Hepatocyte (in vitro differentiated cells): ENCODE measurements around the gene CCDC47. TPM values are rescaled to one million over a fixed set of nuclear protein-coding genes. Genes with fewer than 3 reads are reported as not detected.
A peak's percentile ranks its signal among the peaks of the same experiment; 100 is the strongest.

Source experiments
- DNase-seq: peaks from one replicate; pipeline ENCODE4 v3.0.0-alpha.2; 2016; ENCODE audit warnings: low spot score
- H2AFZ ChIP-seq: fragments of 200-600 bp; sonication (generic); 2 replicates; pipeline ENCODE4 v1.6.0; 2016; ENCODE audit warnings: antibody characterized with exemption, mild to moderate bottlenecking
- H3K27ac ChIP-seq: fragments of 200-600 bp; sonication (generic); 2 replicates; pipeline ENCODE4 v1.5.1; 2016; ENCODE audit warnings: mild to moderate bottlenecking
- H3K27me3 ChIP-seq: fragments of 200-600 bp; sonication (generic); 2 replicates; pipeline ENCODE4 v1.6.1; 2016
- H3K36me3 ChIP-seq: fragments of 200-600 bp; sonication (generic); replicated peaks from 2 replicates; pipeline ENCODE4 v1.5.1; 2016; ENCODE audit warnings: low read depth; ENCODE audit not compliant: insufficient read depth
- H3K4me1 ChIP-seq: fragments of 200-600 bp; sonication (generic); 2 replicates; pipeline ENCODE4 v1.5.1; 2016; ENCODE audit warnings: mild to moderate bottlenecking, moderate library complexity; ENCODE audit not compliant: insufficient read depth
- H3K4me2 ChIP-seq: fragments of 200-600 bp; sonication (generic); 2 replicates; pipeline ENCODE4 v1.6.0; 2016
- H3K4me3 ChIP-seq: fragments of 200-600 bp; sonication (generic); 2 replicates; pipeline ENCODE4 v1.5.1; 2016; ENCODE audit warnings: mild to moderate bottlenecking
- H3K79me2 ChIP-seq: fragments of 200-600 bp; sonication (generic); 2 replicates; pipeline ENCODE4 v1.6.0; 2017; ENCODE audit warnings: mild to moderate bottlenecking
- H3K9me2 ChIP-seq: fragments of 200-600 bp; sonication (generic); replicated peaks from 2 replicates; pipeline ENCODE4 v1.6.0; 2017; ENCODE audit warnings: mild to moderate bottlenecking; ENCODE audit not compliant: insufficient read depth
- H3K9me3 ChIP-seq: fragments of 200-600 bp; sonication (generic); 2 replicates; pipeline ENCODE4 v1.5.1; 2016; ENCODE audit warnings: low read depth, mild to moderate bottlenecking
- H4K20me1 ChIP-seq: fragments of 200-600 bp; sonication (generic); 2 replicates; pipeline ENCODE4 v1.6.0; 2016; ENCODE audit warnings: mild to moderate bottlenecking; ENCODE audit not compliant: insufficient read depth, poor library complexity, severe bottlenecking
- EZH2 ChIP-seq: fragments of 200-600 bp; sonication (generic); IDR thresholded peaks from 2 replicates; pipeline ENCODE4 v1.6.1; 2016; ENCODE audit warnings: antibody characterized with exemption, mild to moderate bottlenecking, borderline replicate concordance
- EZH2phosphoT487 ChIP-seq: fragments of 200-600 bp; sonication (generic); IDR thresholded peaks from one replicate; pipeline ENCODE4 v1.6.1; 2018; ENCODE audit warnings: antibody characterized with exemption, mild to moderate bottlenecking, low read depth, moderate library complexity; ENCODE audit not compliant: unreplicated experiment, severe bottlenecking
- WGBS: methylation state at CpG from one replicate; pipeline ENCODE4 v1.1.6; 2016; ENCODE audit warnings: low lambda C conversion rate; ENCODE audit errors: missing lambda C conversion rate; 5-methylcytosine and 5-hydroxymethylcytosine counted together
- polyA plus RNA-seq: library from polyadenylated mRNA; unstranded; fragments of >200 nt; fragmentation: Nextera tagmentation; extraction: Ambion mirVana; gene quantifications from 2 replicates; pipeline ENCODE4 v1.2.1, GENCODE V29; 2016
- total RNA-seq: library from RNA; depleted of rRNA; stranded (reverse); fragments of >200 nt; gene quantifications from 2 replicates; pipeline ENCODE4 v1.2.3, GENCODE V29; 2014
- TF ChIP-seq, protein P1 (sequence below): fragments of 200-600 bp; sonication (generic); IDR thresholded peaks from 2 replicates; pipeline ENCODE4 v1.5.1; 2016; ENCODE audit warnings: antibody characterized with exemption, mild to moderate bottlenecking; ENCODE audit not compliant: poor library complexity

Gene CCDC47
- total and polyA plus RNA-seq, 2 experiments from 2014 or later, result 77.8 to 82.7 TPM

DNA sequence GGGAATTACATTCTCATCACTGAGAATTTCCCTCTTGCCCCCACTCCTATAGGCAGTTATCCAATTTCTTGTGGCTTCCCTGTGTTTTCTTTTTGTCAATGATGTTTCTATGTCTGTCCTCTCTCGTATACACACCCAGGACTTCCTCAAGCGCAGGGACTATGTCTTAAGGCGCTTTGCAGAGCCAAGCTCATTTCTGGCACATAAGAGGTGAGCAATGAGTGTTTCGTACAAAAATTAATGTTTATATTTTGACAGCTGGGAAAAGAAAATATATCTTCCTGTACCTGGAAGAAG lies 1.5 kb upstream of the CCDC47 start:
- Histone ChIP-seq H3K27me3 (no peaks in the 10 kb centered on the region), H3K79me2 (peaks cover 86% of the 10 kb centered on the region), H3K27ac (peak overlapping the region; percentile 96), H3K9me3 (no peaks in the 10 kb centered on the region), H3K4me1 (peaks cover 6% of the 10 kb centered on the region), H4K20me1 (peaks cover 52% of the 10 kb centered on the region), H2AFZ (no peak overlapping the region), H3K9me2 (no peaks in the 10 kb centered on the region), H3K36me3 (no peaks in the 10 kb centered on the region), H3K4me2 (peak overlapping the region; percentile 73), H3K4me3 (peak overlapping the region; percentile 56)
- DNase-seq, result no peak
- WGBS, result 4% methylated on average over 4 of the region's 4 CpGs
- no peak for TF ChIP-seq EZH2
- TF ChIP-seq, protein P1, sequence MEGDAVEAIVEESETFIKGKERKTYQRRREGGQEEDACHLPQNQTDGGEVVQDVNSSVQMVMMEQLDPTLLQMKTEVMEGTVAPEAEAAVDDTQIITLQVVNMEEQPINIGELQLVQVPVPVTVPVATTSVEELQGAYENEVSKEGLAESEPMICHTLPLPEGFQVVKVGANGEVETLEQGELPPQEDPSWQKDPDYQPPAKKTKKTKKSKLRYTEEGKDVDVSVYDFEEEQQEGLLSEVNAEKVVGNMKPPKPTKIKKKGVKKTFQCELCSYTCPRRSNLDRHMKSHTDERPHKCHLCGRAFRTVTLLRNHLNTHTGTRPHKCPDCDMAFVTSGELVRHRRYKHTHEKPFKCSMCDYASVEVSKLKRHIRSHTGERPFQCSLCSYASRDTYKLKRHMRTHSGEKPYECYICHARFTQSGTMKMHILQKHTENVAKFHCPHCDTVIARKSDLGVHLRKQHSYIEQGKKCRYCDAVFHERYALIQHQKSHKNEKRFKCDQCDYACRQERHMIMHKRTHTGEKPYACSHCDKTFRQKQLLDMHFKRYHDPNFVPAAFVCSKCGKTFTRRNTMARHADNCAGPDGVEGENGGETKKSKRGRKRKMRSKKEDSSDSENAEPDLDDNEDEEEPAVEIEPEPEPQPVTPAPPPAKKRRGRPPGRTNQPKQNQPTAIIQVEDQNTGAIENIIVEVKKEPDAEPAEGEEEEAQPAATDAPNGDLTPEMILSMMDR, result no peak
- no peak for TF ChIP-seq EZH2phosphoT487

DNA sequence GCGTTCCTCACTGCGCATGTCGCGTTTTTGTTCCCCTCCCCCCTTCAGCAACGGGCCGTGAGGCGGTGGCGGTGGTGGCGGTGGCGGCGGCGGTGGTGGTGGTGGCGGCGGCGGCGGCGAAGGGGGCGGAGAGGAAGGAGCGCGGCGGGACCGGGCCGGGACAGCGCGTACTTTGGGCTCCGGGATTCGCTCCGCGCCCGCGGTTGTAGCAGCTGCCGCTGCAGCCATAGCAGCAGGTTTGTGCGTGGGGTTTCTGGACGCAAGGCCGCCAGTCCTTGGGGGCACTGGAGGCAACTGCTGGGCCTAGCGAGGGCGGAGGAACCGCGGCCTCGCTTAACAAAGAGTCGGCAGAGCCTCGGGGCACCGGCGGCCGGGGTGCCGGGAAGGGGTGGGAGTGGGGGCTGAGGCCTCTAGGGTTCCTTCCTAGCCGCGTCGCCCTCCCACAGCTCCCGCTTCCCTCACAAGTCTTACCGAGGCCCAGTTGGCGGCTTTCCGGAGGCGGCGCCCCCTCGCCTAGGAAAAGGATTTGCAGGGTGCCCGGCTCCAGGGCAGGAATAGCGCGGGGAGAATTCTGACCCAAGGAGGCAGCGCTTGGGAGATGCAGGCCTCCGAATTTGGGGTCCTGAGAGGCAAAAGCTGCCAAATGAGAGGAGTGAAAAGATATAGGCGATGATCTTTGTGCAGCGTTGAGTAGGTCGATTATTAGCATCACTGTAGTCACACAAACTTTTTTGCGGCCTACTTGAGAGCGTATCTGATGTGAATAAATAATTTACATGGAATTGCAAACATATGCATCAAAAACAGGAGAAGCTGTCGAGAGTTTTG lies 958 bp upstream of the CCDC47 start, which contains the start of gene DDX42:
Gene DDX42, plus strand, starts transcription at position 30 of the 828 bp plus-strand sequence. CDS start 12,880 bp downstream, outside the sequence.
- TF ChIP-seq EZH2phosphoT487 (no peak), EZH2 (no peak)
- TF ChIP-seq, protein P1, result peak; percentile 19
- peaks cover 47% of the 10 kb centered on the region for H4K20me1 ChIP-seq
- no peaks in the 10 kb centered on the region for H3K9me3 ChIP-seq
- no peaks in the 10 kb centered on the region for H3K9me2 ChIP-seq
- H3K36me3 ChIP-seq, result no peaks in the 10 kb centered on the region
- H3K27me3 ChIP-seq, result no peaks in the 10 kb centered on the region
- peak; percentile 80 for DNase-seq
- peak within 1 kb of the TSS; percentile 44 for H2AFZ ChIP-seq
- H3K79me2 ChIP-seq, result peaks cover 86% of the 10 kb centered on the region
- H3K4me1 ChIP-seq, result peaks cover 6% of the 10 kb centered on the region
- peak within 1 kb of the TSS; percentile 77 for H3K4me2 ChIP-seq
- H3K27ac ChIP-seq, result peak within 1 kb of the TSS; percentile 96
- WGBS, result under 1% methylated on average over 18 of the region's 67 CpGs
- peak within 1 kb of the TSS; percentile 61 for H3K4me3 ChIP-seq

DNA sequence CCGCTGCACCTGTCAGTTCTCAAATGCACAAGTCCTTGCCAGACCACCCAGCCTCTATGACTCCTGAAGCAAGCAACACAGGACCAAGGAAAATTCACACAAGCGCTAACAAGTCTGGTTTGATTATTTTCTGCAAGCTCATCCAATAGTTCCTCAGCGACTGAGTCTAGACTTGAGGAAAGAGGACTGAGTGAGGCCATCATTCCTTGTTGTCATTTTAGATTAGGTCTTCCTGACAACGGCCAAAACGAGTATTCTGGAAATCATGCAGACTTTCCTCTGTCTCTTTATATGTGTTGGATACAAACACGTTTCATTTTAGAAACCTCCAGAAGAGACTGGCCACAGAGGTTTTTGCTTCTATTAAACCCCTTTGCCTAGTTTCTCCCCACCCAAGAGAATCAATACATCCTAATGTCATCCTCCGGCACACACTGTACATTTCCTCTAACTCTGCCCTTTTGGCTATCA lies 561 bp downstream of the CCDC47 start:
- Histone ChIP-seq H2AFZ (peak overlapping the region; percentile 44), H3K4me3 (peak overlapping the region; percentile 61), H3K27ac (peak overlapping the region; percentile 92), H3K79me2 (peaks cover 86% of the 10 kb centered on the region), H3K9me3 (no peaks in the 10 kb centered on the region), H3K4me1 (peaks cover 6% of the 10 kb centered on the region), H3K4me2 (peak overlapping the region; percentile 77), H3K27me3 (no peaks in the 10 kb centered on the region), H3K36me3 (no peaks in the 10 kb centered on the region), H4K20me1 (peaks cover 32% of the 10 kb centered on the region), H3K9me2 (no peaks in the 10 kb centered on the region)
- 9% methylated on average over 7 of the region's 7 CpGs for WGBS
- no peak for TF ChIP-seq EZH2
- TF ChIP-seq, protein P1, result no peak
- TF ChIP-seq EZH2phosphoT487, result no peak
- DNase-seq, result no peak
